Liver (tissue), 9 donors: ENCODE data around the gene AKAP13. TPM values are rescaled to one million over a fixed set of nuclear protein-coding genes. Genes with fewer than 3 reads are reported as not detected.
A peak's percentile ranks its signal among the peaks of the same experiment; 100 is the strongest.

ENCODE experiments used
- DNase-seq: peaks from one replicate; pipeline ENCODE4 v3.0.0-alpha.2; 2017; ENCODE audit warnings: low spot score
- H3K27ac ChIP-seq, 2 donors: one replicate each; pipeline ENCODE4 v1.7.0; 2013; ENCODE audit warnings: inconsistent platforms in 2 of 2, low read length in 2 of 2, control low read depth in 1 of 2, low read depth in 1 of 2, mild to moderate bottlenecking in 1 of 2
- H3K27me3 ChIP-seq, 4 donors: one replicate each; pipeline versions ENCODE4 v1.6.1 to v1.7.0; 2013; ENCODE audit warnings: low read length in 3 of 4, inconsistent platforms in 1 of 4, mild to moderate bottlenecking in 1 of 4, moderate library complexity in 1 of 4; ENCODE audit not compliant: control insufficient read depth in 4 of 4, insufficient read depth in 4 of 4
- H3K36me3 ChIP-seq, 4 donors: one replicate each; pipeline versions ENCODE4 v1.6.1 to v1.7.0; 2013; ENCODE audit warnings: low read length in 3 of 4, mild to moderate bottlenecking in 3 of 4, low read depth in 1 of 4, moderate library complexity in 1 of 4; ENCODE audit not compliant: control insufficient read depth in 4 of 4, insufficient read depth in 3 of 4
- H3K4me1 ChIP-seq, 4 donors: one replicate each; pipeline versions ENCODE4 v1.6.1 to v1.7.0; 2013; ENCODE audit warnings: low read length in 3 of 4, mild to moderate bottlenecking in 3 of 4, moderate library complexity in 1 of 4; ENCODE audit not compliant: control insufficient read depth in 4 of 4, insufficient read depth in 4 of 4
- H3K4me3 ChIP-seq, 3 donors: one replicate each; pipeline versions ENCODE4 v1.6.1 to v1.7.0; 2013; ENCODE audit warnings: low read length in 3 of 3, control low read depth in 1 of 3, low read depth in 1 of 3, mild to moderate bottlenecking in 1 of 3
- H3K9ac ChIP-seq, 2 donors: one replicate each; pipeline ENCODE4 v1.7.0; 2013; ENCODE audit warnings: low read length in 2 of 2, mild to moderate bottlenecking in 2 of 2, moderate library complexity in 2 of 2, control low read depth in 1 of 2, low read depth in 1 of 2
- H3K9me3 ChIP-seq, 4 donors: one replicate each; pipeline versions ENCODE4 v1.6.1 to v1.7.0; 2013; ENCODE audit warnings: low read length in 3 of 4; ENCODE audit not compliant: control insufficient read depth in 4 of 4
- EGR1 ChIP-seq, 2 donors: IDR thresholded peaks; 2 replicates each; pipeline ENCODE4 v1.6.1; 2016 to 2018; ENCODE audit warnings: antibody characterized with exemption in 2 of 2, low read depth in 2 of 2
- FOXA1 ChIP-seq: IDR thresholded peaks from 2 replicates; pipeline ENCODE4 v1.6.1; 2016; ENCODE audit warnings: antibody characterized with exemption
- GABPA ChIP-seq, 2 donors: IDR thresholded peaks in 1 of 2; conservative IDR thresholded peaks in 1 of 2; 2 replicates each; pipeline ENCODE4 v1.6.1; 2016; ENCODE audit warnings: antibody characterized with exemption in 2 of 2, mild to moderate bottlenecking in 1 of 2, moderate library complexity in 1 of 2
- HNF4A ChIP-seq, 2 donors: conservative IDR thresholded peaks; 2 replicates each; pipeline ENCODE4 v1.6.1; 2016; ENCODE audit warnings: antibody characterized with exemption in 2 of 2, mild to moderate bottlenecking in 2 of 2
- HNF4G ChIP-seq: IDR thresholded peaks from 2 replicates; pipeline ENCODE4 v1.6.1; 2016; ENCODE audit warnings: antibody characterized with exemption
- JUND ChIP-seq, 2 donors: IDR thresholded peaks; 2 replicates each; pipeline ENCODE4 v1.6.1; 2016; ENCODE audit warnings: antibody characterized with exemption in 2 of 2
- NR2F2 ChIP-seq: IDR thresholded peaks from 2 replicates; pipeline ENCODE4 v1.6.1; 2016; ENCODE audit warnings: antibody characterized with exemption
- RAD21 ChIP-seq, 2 donors: IDR thresholded peaks; 2 replicates each; pipeline ENCODE4 v1.6.1; 2016; ENCODE audit warnings: antibody characterized with exemption in 2 of 2, mild to moderate bottlenecking in 2 of 2
- RXRA ChIP-seq, 2 donors: IDR thresholded peaks; 2 replicates each; pipeline ENCODE4 v1.6.1; 2017 to 2018; ENCODE audit warnings: antibody characterized with exemption in 2 of 2, mild to moderate bottlenecking in 1 of 2
- SP1 ChIP-seq: IDR thresholded peaks from 2 replicates; pipeline ENCODE4 v1.6.1; 2018; ENCODE audit warnings: antibody characterized with exemption, mild to moderate bottlenecking
- TAF1 ChIP-seq: conservative IDR thresholded peaks from 2 replicates; pipeline ENCODE4 v1.6.1; 2016; ENCODE audit warnings: antibody characterized with exemption, mild to moderate bottlenecking
- YY1 ChIP-seq: IDR thresholded peaks from 2 replicates; pipeline ENCODE4 v1.6.1; 2016; ENCODE audit warnings: antibody characterized with exemption, mild to moderate bottlenecking
- WGBS: extraction: QIAGEN DNeasy Blood & Tissue Kit; methylation state at CpG from one replicate; pipeline ENCODE4 v1.1.7; 2013; 5-methylcytosine and 5-hydroxymethylcytosine counted together
- polyA plus RNA-seq, 2 donors: library from polyadenylated mRNA; stranded (reverse) in 1 of 2; unstranded in 1 of 2; fragments of 200-250 nt in 1 of 2; fragments of >200 nt in 1 of 2; fragmentation: Nextera tagmentation in 1 of 2; extraction: Ambion mirVana in 1 of 2; gene quantifications; one replicate each; pipeline versions ENCODE4 v1.2.1 to v1.2.3, GENCODE V29; 2013 to 2015
- total RNA-seq, 2 donors: library from RNA; depleted of rRNA; stranded (reverse); fragments of >200 nt; gene quantifications; one replicate each; pipeline ENCODE4 v1.2.3, GENCODE V29; 2014
- TF ChIP-seq, protein P1 (sequence below): IDR thresholded peaks from 2 replicates; pipeline ENCODE4 v1.6.1; 2016; ENCODE audit warnings: antibody characterized with exemption
- TF ChIP-seq, protein P2 (sequence below): IDR thresholded peaks from 2 replicates; pipeline ENCODE4 v1.6.1; 2016; ENCODE audit warnings: antibody characterized with exemption, mild to moderate bottlenecking
- TF ChIP-seq, protein P3 (sequence below): IDR thresholded peaks from 2 replicates; pipeline ENCODE4 v1.6.1; 2016; ENCODE audit warnings: antibody characterized with exemption
- TF ChIP-seq, protein P4 (sequence below): fragments of 150-350 bp; IDR thresholded peaks from 2 replicates; pipeline ENCODE4 v1.5.1; 2017; ENCODE audit warnings: improper control_type of control experiment, low read depth, low read length; ENCODE audit not compliant: missing input control
- donor health status: healthy.
- donor health status: healthy.
- donor health status: healthy.
- donor health status: healthy.
- donor health status: healthy.

Gene AKAP13
- total and polyA plus RNA-seq, 4 donors = 18.6 to 92.3 (median 37.4) TPM

DNA sequence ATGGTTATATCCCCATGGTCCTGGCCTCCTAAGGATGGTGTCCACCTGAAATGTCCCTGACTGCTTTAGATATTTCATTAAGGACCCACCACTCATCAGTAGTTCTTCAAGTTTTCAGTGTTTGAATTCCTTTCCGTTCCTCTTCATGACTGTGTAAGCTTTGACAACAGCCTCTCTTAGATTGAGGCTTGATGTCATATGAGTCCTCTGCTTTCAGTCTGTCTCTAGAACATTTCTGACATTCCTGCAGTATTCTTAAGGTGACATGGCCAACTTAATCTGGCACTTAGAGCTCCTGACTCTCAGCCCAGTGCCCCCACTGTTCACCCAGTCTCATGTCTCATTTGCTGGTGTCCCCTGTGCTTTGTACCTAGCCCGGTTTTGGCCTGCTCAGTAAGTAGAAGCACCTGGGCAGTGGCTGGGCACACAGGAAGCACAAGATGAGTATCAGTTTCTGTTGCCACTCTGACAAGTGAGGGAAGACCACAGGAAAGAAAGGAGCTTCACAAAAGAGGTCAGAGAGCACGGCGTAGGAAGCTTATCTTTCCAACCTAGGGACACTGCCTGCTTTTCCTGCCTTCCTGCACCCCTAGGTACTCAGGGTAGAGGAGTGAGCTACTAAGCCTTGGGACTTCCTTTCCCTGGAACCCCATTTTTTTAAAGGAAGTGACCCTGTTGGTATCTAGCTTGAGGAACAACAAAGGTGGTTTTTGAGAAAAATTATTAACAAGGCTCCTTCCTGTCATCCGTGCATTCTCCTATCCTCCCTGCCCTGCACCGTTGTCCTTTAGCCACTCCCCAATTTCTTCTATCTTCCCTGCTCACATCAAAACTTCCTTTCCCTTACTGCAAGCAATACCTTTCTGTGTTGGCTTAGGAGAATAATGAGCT, 311.2 kb downstream of the AKAP13 start:
- TF ChIP-seq TAF1 = no peak
- TF ChIP-seq SP1 = no peak
- peaks cover 6 to 37% (median 28%) of the 10 kb centered on the region in 4 donors for H3K36me3 ChIP-seq
- H3K27me3 ChIP-seq = no peaks in the 10 kb centered on the region
- no peaks in the 10 kb centered on the region for H3K9me3 ChIP-seq
- DNase-seq = no peak
- H3K27ac ChIP-seq = peak overlapping the region; percentile 69
- 76% methylated on average over 6 of the region's 6 CpGs for WGBS
- peak overlapping the region in 1 of 2 donors; percentile 19 for H3K9ac ChIP-seq
- H3K4me3 ChIP-seq = no peak overlapping the region
- no peaks in the 10 kb centered on the region for H3K4me1 ChIP-seq

DNA sequence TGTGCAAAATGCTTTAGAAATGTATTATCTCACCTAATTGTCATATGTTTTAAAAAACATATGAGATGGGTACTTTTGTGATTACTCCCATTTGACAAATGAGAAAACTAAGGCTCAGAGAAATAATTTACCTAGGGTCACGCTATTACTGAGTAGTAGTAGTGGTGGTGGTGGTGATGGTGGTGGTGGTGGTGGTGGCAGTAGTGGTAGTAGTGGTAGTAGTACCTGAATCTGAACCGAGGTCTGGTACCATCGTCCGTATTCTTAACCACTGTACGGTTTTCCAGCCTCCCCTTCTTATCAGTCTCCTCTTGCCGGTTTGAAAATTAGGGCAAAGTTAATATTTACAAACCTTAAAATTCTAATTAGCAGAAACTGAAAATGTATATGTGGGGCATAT, 311.9 kb downstream of the AKAP13 start:
- no peaks in the 10 kb centered on the region for H3K9me3 ChIP-seq
- 87% methylated on average over 6 of the region's 6 CpGs for WGBS
- TF ChIP-seq, protein P1, sequence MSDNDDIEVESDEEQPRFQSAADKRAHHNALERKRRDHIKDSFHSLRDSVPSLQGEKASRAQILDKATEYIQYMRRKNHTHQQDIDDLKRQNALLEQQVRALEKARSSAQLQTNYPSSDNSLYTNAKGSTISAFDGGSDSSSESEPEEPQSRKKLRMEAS = no peak
- no peak for TF ChIP-seq EGR1 (IDR thresholded peaks at IDR 0.05; ENCODE audit: low read depth in 2 of 2)
- TF ChIP-seq FOXA1 = no peak
- no peak for TF ChIP-seq NR2F2
- TF ChIP-seq JUND (IDR thresholded peaks at IDR 0.05) = no peak
- no peak for TF ChIP-seq YY1
- TF ChIP-seq RAD21 (IDR thresholded peaks at IDR 0.05) = no peak
- TF ChIP-seq GABPA (IDR thresholded peaks at IDR 0.05 in 1 of 2, conservative IDR thresholded peaks at IDR 0.05 in 1 of 2) = no peak
- no peak for TF ChIP-seq TAF1
- TF ChIP-seq SP1 = no peak
- TF ChIP-seq, protein P2, sequence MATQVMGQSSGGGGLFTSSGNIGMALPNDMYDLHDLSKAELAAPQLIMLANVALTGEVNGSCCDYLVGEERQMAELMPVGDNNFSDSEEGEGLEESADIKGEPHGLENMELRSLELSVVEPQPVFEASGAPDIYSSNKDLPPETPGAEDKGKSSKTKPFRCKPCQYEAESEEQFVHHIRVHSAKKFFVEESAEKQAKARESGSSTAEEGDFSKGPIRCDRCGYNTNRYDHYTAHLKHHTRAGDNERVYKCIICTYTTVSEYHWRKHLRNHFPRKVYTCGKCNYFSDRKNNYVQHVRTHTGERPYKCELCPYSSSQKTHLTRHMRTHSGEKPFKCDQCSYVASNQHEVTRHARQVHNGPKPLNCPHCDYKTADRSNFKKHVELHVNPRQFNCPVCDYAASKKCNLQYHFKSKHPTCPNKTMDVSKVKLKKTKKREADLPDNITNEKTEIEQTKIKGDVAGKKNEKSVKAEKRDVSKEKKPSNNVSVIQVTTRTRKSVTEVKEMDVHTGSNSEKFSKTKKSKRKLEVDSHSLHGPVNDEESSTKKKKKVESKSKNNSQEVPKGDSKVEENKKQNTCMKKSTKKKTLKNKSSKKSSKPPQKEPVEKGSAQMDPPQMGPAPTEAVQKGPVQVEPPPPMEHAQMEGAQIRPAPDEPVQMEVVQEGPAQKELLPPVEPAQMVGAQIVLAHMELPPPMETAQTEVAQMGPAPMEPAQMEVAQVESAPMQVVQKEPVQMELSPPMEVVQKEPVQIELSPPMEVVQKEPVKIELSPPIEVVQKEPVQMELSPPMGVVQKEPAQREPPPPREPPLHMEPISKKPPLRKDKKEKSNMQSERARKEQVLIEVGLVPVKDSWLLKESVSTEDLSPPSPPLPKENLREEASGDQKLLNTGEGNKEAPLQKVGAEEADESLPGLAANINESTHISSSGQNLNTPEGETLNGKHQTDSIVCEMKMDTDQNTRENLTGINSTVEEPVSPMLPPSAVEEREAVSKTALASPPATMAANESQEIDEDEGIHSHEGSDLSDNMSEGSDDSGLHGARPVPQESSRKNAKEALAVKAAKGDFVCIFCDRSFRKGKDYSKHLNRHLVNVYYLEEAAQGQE = no peak
- TF ChIP-seq HNF4G = no peak
- no peak for TF ChIP-seq RXRA (IDR thresholded peaks at IDR 0.05)
- no peak for TF ChIP-seq HNF4A (conservative IDR thresholded peaks at IDR 0.05)
- TF ChIP-seq, protein P3, sequence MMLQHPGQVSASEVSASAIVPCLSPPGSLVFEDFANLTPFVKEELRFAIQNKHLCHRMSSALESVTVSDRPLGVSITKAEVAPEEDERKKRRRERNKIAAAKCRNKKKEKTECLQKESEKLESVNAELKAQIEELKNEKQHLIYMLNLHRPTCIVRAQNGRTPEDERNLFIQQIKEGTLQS = no peak
- TF ChIP-seq, protein P4, sequence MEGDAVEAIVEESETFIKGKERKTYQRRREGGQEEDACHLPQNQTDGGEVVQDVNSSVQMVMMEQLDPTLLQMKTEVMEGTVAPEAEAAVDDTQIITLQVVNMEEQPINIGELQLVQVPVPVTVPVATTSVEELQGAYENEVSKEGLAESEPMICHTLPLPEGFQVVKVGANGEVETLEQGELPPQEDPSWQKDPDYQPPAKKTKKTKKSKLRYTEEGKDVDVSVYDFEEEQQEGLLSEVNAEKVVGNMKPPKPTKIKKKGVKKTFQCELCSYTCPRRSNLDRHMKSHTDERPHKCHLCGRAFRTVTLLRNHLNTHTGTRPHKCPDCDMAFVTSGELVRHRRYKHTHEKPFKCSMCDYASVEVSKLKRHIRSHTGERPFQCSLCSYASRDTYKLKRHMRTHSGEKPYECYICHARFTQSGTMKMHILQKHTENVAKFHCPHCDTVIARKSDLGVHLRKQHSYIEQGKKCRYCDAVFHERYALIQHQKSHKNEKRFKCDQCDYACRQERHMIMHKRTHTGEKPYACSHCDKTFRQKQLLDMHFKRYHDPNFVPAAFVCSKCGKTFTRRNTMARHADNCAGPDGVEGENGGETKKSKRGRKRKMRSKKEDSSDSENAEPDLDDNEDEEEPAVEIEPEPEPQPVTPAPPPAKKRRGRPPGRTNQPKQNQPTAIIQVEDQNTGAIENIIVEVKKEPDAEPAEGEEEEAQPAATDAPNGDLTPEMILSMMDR = no peak
- H3K9ac ChIP-seq = no peak overlapping the region
- DNase-seq = no peak
- H3K27me3 ChIP-seq = no peaks in the 10 kb centered on the region
- H3K4me1 ChIP-seq = no peaks in the 10 kb centered on the region
- H3K4me3 ChIP-seq = no peak overlapping the region
- peak overlapping the region; percentile 69 for H3K27ac ChIP-seq
- peaks cover 5 to 32% (median 30%) of the 10 kb centered on the region in 4 donors for H3K36me3 ChIP-seq
